Measurements from ENCODE around the gene COBL.

COBL gene

GRCh38 chr7:51316666-51317581 is at the start of gene COBL:
Gene COBL, minus strand, starts transcription at chr7:51316809. Its CDS starts 176 bp downstream, at chr7:51316633.
- no peak for DNase-seq (ENCODE audit: low read depth in 2 of 2)

- DNase-seq (ENCODE audit: low read depth in 2 of 2): no peak
Observed at GRCh38 chr7:51366172-51366728, 49.6 kb upstream of the COBL start.

DNA sequence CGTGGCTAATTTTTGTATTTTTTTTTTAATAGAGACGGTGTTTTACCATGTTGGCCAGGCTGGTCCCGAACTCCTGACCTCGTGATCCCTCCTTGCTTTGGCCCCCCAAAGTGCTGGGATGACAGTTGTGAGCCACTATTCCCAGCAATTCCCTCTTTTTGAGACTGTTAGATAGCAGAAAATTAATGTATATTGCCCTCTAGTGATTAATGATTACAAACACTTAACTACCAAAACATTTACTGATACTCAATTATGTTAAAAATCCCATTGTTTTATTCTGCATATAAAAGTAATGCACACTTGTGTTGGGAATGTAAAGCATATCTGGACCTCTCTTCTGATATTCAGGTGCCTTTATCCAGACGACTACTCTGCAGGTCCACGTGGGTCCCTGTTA is 41.2 kb upstream of the COBL start:
- DNase-seq (ENCODE audit: low read depth in 2 of 2): no peak

DNA sequence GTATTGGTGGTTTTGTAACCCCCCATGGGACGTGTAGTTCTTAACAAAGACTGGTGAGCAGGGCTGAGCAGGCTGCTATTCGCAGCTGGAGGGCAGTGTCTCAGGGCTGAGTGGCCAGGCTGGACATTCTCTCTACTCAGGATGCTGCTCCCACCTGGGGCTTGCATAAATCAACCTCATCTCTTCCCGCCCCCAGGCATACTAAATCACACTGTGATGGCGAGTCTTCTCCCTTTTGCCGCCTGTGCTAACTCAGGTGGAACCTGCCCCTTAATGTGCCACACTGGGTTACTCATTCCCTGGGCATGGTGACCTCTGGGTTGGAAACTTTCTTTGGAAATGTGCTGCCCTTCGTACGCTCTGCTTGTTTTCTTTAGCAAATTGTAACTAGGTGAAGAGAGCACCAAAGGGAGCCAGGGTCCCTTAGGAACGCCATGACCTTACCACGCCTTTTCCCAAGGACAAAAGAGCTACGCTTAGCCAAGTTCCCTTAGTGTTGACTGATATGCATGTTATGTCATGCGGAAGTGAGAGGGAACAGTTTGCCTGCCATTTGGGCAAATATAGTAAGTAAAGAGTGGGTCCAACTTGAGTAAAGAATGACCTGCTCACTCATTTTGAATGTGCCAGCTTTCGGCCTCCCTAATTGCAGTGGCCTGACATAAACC is 40.4 kb upstream of the COBL start:
- DNase-seq (ENCODE audit: low read depth in 2 of 2): no peak

DNA sequence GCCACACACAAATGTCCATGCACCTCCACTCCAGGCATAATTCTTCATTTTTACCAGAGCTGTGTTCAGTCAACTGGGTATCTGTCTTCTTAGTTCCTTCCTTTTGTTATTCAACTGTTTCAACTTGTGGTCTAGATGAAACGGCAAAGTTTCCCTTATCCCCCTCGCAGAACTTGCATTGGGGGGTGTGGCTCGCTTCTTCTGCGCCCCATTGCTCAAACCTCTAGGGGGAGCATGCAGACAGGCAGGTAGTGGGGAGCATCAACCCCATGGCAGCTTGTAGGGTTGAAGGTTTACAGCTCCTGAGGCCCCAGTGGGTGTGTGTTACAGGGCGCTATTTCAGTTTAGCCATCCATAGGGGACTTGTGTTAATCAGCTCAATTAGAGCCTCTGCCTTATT is 38.3 kb upstream of the COBL start:
- no peak for DNase-seq (ENCODE audit: low read depth in 2 of 2)

GRCh38 chr7:51354434-51354833 is 37.8 kb upstream of the COBL start:
- DNase-seq (ENCODE audit: low read depth in 2 of 2): no peak

GRCh38 chr7:51352174-51353100 is 35.8 kb upstream of the COBL start:
- DNase-seq (ENCODE audit: low read depth in 2 of 2): no peak

GRCh38 chr7:51351661-51352060 is 35.1 kb upstream of the COBL start:
- no peak for DNase-seq (ENCODE audit: low read depth in 2 of 2)

- no peak for DNase-seq (ENCODE audit: low read depth in 2 of 2)
Observed at GRCh38 chr7:51350546-51350896, 33.9 kb upstream of the COBL start.

DNA sequence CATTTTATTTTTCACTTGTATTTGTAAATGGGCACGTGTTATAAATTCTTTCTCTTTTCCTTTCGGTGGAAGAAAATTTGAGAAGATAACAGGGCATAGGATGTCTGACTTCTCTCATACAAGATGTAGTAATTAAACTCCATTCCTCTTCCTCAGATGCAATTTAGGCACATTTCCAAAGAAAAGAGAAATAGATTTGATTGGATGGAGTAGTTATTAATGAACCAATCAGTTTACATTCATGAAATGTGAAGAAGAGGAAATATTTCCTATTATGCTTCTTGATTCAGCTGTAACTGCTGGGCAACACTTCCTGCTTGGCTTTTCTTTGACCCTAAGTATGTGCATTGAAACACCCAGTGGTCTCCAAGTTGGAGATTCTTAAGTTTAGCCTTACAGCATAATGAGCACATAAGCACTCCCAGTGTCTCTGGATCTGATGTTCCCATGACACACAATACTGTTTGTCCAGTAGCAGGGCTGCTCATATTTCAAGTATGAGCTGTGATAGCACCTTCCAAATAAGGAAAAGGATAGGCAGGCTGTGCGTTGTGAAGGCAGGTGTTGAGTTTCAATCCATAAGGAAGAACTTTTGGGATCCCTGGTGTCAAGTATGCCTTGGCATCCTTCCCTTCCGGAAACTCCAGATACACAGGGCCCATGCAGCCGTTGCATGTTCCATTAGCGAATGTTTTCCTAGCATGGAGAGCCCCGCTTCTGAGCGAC is 33.4 kb upstream of the COBL start:
- no peak for DNase-seq (ENCODE audit: low read depth in 2 of 2)

GRCh38 chr7:51346126-51346525 is 29.5 kb upstream of the COBL start:
- DNase-seq (ENCODE audit: low read depth in 2 of 2): no peak

DNA sequence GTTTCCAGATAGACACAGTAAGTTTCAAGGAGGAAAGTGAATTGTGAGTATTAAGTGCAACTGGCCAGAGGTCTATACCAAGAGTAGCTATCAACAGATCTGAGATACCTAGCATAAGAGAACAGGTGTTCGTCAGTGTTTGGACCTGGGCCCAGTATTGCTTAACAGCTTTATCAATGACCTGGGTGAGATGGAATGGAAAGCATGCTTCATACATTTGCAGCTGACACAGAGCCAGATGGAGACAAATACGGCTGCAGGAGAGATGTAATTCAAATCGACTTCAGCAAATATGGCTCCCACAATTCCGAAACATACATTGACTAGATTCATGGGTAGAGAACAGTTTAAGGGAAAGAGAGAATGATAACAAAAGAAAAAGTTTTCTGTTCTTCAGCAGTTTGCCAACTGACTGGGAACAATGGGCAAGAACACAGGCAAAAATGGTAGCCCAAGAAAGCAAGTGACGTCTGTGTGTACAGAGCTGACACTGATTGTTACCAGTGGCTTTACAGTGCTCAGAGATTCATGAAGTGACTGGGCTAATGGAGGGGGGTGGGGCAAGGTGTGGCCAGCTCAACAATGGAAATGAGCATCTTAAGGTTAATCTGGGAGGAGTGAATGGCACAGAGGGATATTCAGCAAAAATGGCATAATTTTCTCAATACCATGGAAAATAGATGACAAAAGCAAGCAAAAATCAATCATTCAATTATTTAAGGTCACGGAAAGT is 28.0 kb upstream of the COBL start:
- DNase-seq (ENCODE audit: low read depth in 2 of 2): no peak

- DNase-seq (ENCODE audit: low read depth in 2 of 2): no peak
Observed at GRCh38 chr7:51340936-51341335, 24.3 kb upstream of the COBL start.

GRCh38 chr7:51340029-51340838 is 23.6 kb upstream of the COBL start:
- DNase-seq (ENCODE audit: low read depth in 2 of 2): no peak

- no peak for DNase-seq (ENCODE audit: low read depth in 2 of 2)
Observed at GRCh38 chr7:51335057-51335456, 18.4 kb upstream of the COBL start.

DNA sequence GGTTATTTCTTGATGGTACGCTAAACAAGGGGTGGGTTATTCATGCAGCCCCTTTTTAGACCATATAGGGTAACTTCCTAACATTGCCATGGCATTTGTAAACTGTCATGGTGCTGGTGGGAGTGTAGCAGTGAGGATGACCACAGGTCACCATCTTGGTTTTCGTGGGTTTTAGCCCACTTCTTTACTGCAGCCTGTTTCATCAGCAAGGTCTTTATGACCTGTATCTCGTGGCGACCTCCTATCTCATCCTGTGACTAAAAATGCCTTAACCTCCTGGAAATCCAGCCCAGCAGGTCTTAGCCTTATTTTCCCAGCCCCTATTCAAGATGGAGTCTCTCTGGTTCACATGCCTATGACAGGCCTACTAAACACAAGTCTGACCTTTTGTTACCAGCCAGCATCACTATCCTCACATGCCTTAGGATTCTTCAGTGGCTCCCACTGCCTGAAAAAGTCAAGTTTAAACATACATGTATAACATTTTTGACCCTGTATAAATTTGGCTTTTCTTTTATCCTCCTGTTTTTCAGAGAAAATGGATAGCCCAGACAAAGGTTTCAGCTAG is 13.2 kb upstream of the COBL start:
- DNase-seq (ENCODE audit: low read depth in 2 of 2): no peak

DNA sequence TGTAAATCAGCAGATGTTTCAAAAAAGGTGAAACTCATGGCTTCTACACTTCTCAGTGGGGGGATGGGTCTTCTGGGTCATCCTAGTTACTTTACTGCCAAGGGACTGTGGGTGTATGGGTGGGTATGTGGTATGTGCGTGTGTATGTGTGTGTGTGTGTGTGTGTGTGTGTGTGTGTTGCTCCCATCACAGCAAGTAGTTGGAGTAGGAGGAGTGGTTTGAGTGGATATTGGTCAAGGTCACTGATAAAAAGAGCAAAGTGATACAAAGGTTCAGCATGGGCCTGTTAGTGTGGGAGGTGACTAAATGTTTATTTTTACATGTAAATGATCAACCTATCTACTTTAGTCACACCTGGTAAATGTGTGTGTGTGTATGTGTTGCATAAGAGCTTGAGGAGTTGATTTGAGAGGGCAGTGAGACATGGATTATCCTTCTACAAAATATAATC is 11.8 kb upstream of the COBL start:
- no peak for DNase-seq (ENCODE audit: low read depth in 2 of 2)

- DNase-seq (ENCODE audit: low read depth in 2 of 2): no peak
Observed at GRCh38 chr7:51327287-51327717, 10.7 kb upstream of the COBL start.

DNA sequence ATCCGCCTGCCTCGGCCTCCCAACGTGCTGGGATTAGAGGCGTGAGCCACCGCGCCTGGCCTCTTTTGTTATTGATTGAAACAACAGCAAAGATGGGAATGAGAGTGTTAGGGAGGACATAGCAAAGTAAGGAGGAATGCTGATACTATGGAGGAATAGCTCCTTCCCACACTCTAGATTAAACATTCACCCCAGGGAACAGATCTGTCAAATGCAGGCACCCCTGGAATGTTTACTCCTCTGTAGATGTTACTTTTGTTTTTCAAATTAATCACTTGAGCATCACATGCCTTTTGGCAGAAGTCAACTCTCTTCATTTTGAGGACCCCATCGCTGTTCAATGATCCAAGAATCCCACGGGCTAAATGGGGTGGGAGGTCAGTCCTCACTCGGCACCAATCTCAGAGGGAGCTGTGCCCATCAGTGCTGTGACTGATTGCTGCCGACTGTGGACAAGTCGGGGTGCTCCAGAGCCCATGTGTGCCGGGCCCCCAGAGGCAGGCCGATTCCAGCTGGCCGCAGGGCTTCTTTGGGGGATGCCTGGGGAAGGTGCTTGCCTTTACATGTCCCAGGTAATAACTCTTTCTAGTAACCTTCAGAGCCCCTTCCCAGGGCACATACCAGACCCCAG is 10.2 kb upstream of the COBL start:
- no peak for DNase-seq (ENCODE audit: low read depth in 2 of 2)
